Measurements from ENCODE around the gene ANKRD11. TPM values are rescaled to one million over a fixed set of nuclear protein-coding genes. Genes with fewer than 3 reads are reported as not detected.

Gene ANKRD11
- total and polyA plus RNA-seq, 2 donors (not counting 1 experiment from before 2014, with no cell fraction given): 41.5 to 71.2 TPM

DNA sequence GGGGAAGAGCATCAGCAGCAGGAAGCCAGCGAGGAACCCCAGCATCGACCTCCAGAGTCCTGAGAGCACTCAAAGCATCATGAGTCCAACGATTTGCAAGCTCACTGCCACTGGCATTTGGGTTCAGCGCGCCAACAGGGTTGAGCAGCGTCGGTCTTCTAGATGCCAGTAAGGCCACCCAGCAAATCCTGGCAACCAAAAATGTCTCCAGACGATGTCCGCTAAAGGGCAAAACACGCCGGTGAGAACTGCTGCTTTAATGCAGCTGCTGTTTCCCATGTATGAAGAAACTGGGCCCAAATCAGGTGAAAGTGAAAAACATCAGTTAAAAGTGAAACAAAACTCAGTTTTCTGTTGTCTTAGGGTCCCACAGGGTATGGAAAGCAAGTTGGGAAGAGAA is 70.2 kb downstream of the ANKRD11 start:
- TF ChIP-seq EZH2 (IDR thresholded peaks at IDR 0.05; ENCODE audit: low read length, missing control alignments): no peak
- TF ChIP-seq, protein P1, sequence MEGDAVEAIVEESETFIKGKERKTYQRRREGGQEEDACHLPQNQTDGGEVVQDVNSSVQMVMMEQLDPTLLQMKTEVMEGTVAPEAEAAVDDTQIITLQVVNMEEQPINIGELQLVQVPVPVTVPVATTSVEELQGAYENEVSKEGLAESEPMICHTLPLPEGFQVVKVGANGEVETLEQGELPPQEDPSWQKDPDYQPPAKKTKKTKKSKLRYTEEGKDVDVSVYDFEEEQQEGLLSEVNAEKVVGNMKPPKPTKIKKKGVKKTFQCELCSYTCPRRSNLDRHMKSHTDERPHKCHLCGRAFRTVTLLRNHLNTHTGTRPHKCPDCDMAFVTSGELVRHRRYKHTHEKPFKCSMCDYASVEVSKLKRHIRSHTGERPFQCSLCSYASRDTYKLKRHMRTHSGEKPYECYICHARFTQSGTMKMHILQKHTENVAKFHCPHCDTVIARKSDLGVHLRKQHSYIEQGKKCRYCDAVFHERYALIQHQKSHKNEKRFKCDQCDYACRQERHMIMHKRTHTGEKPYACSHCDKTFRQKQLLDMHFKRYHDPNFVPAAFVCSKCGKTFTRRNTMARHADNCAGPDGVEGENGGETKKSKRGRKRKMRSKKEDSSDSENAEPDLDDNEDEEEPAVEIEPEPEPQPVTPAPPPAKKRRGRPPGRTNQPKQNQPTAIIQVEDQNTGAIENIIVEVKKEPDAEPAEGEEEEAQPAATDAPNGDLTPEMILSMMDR (conservative IDR thresholded peaks at IDR 0.05 in 1 of 2, IDR thresholded peaks at IDR 0.05 in 1 of 2; ENCODE audit: low read depth in 1 of 2, low read length in 2 of 2): no peak
- no peaks in the 10 kb centered on the region for H3K27me3 ChIP-seq (ENCODE audit: control insufficient read depth, insufficient read depth, low read length)
- no peak overlapping the region for H3K4me2 ChIP-seq (ENCODE audit: extremely low read depth, insufficient read depth, low read length)
- H3K36me3 ChIP-seq (ENCODE audit: control insufficient read depth, insufficient read depth, low read length): no peaks in the 10 kb centered on the region
- DNase-seq (ENCODE audit: low read depth in 2 of 2): no peak
- H3K9me3 ChIP-seq (ENCODE audit: control insufficient read depth, insufficient read depth, low read depth, low read length): no peaks in the 10 kb centered on the region
- peaks cover 13% of the 10 kb centered on the region for H3K4me1 ChIP-seq (ENCODE audit: control insufficient read depth, extremely low read depth, insufficient read depth, low read length)
- H3K9ac ChIP-seq (ENCODE audit: insufficient read depth, low read length): no peak overlapping the region
- H3K4me3 ChIP-seq (replicated peaks in 1 of 4; ENCODE audit: control extremely low read depth in 1 of 4, insufficient read depth in 1 of 4, low read depth in 3 of 4, low read length in 4 of 4): no peak overlapping the region
- H3K27ac ChIP-seq (ENCODE audit: insufficient read depth, low read length): no peak overlapping the region
- no peak overlapping the region for H2AFZ ChIP-seq (ENCODE audit: low read length)
- peaks cover 4% of the 10 kb centered on the region for H4K20me1 ChIP-seq (ENCODE audit: control insufficient read depth, extremely low read depth, insufficient read depth, low read length)
- peaks cover 97% of the 10 kb centered on the region for H3K79me2 ChIP-seq (ENCODE audit: control insufficient read depth, insufficient read depth, low read length)

GRCh38 chr16:89418352-89418751 is 72.0 kb downstream of the ANKRD11 start:
- no peaks in the 10 kb centered on the region for H3K27me3 ChIP-seq (ENCODE audit: control insufficient read depth, insufficient read depth, low read length)
- peaks cover 4% of the 10 kb centered on the region for H4K20me1 ChIP-seq (ENCODE audit: control insufficient read depth, extremely low read depth, insufficient read depth, low read length)
- H3K9ac ChIP-seq (ENCODE audit: insufficient read depth, low read length): no peak overlapping the region
- H2AFZ ChIP-seq (ENCODE audit: low read length): no peak overlapping the region
- no peak overlapping the region for H3K4me2 ChIP-seq (ENCODE audit: extremely low read depth, insufficient read depth, low read length)
- H3K4me1 ChIP-seq (ENCODE audit: control insufficient read depth, extremely low read depth, insufficient read depth, low read length): peaks cover 12% of the 10 kb centered on the region
- TF ChIP-seq, protein P1 (conservative IDR thresholded peaks at IDR 0.05 in 1 of 2, IDR thresholded peaks at IDR 0.05 in 1 of 2; ENCODE audit: low read depth in 1 of 2, low read length in 2 of 2): no peak
- TF ChIP-seq EZH2 (IDR thresholded peaks at IDR 0.05; ENCODE audit: low read length, missing control alignments): no peak
- H3K79me2 ChIP-seq (ENCODE audit: control insufficient read depth, insufficient read depth, low read length): peaks cover 96% of the 10 kb centered on the region
- H3K4me3 ChIP-seq (replicated peaks in 1 of 4; ENCODE audit: control extremely low read depth in 1 of 4, insufficient read depth in 1 of 4, low read depth in 3 of 4, low read length in 4 of 4): no peak overlapping the region
- no peaks in the 10 kb centered on the region for H3K36me3 ChIP-seq (ENCODE audit: control insufficient read depth, insufficient read depth, low read length)
- no peak overlapping the region for H3K27ac ChIP-seq (ENCODE audit: insufficient read depth, low read length)
- no peak for DNase-seq (ENCODE audit: low read depth in 2 of 2)
- no peaks in the 10 kb centered on the region for H3K9me3 ChIP-seq (ENCODE audit: control insufficient read depth, insufficient read depth, low read depth, low read length)

DNA sequence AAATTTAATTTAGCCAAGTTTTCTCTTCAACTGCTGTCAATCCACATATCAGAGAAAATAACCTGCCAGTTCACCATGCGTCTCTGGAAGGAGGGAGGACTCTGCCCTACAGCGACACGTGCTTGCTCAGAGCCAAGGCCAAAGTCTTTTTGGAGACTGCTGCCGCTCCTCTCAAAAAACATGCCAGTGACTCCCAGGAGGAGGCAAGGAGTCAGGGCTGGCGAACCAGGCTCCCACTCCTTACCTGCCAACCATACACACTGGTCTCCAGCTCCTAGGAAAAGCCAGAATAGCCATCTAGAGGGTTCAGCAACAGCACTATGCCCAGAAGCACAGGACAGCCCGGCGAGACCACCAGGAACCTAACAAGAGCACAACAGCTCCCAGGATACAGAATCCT is 73.0 kb downstream of the ANKRD11 start:
- Histone ChIP-seq H3K9ac (ENCODE audit: insufficient read depth, low read length) (no peak overlapping the region), H3K79me2 (ENCODE audit: control insufficient read depth, insufficient read depth, low read length) (peaks cover 95% of the 10 kb centered on the region), H3K27ac (ENCODE audit: insufficient read depth, low read length) (no peak overlapping the region), H3K4me2 (ENCODE audit: extremely low read depth, insufficient read depth, low read length) (no peak overlapping the region), H3K27me3 (ENCODE audit: control insufficient read depth, insufficient read depth, low read length) (no peaks in the 10 kb centered on the region), H3K4me1 (ENCODE audit: control insufficient read depth, extremely low read depth, insufficient read depth, low read length) (peaks cover 11% of the 10 kb centered on the region), H3K9me3 (ENCODE audit: control insufficient read depth, insufficient read depth, low read depth, low read length) (no peaks in the 10 kb centered on the region), H3K4me3 (replicated peaks in 1 of 4; ENCODE audit: control extremely low read depth in 1 of 4, insufficient read depth in 1 of 4, low read depth in 3 of 4, low read length in 4 of 4) (no peak overlapping the region), H3K36me3 (ENCODE audit: control insufficient read depth, insufficient read depth, low read length) (no peaks in the 10 kb centered on the region), H2AFZ (ENCODE audit: low read length) (no peak overlapping the region), H4K20me1 (ENCODE audit: control insufficient read depth, extremely low read depth, insufficient read depth, low read length) (no peaks in the 10 kb centered on the region)
- TF ChIP-seq, protein P1 (conservative IDR thresholded peaks at IDR 0.05 in 1 of 2, IDR thresholded peaks at IDR 0.05 in 1 of 2; ENCODE audit: low read depth in 1 of 2, low read length in 2 of 2): no peak
- no peak for TF ChIP-seq EZH2 (IDR thresholded peaks at IDR 0.05; ENCODE audit: low read length, missing control alignments)
- DNase-seq (ENCODE audit: low read depth in 2 of 2): no peak
